DMS153 (cell line): ENCODE results near the gene SAXO2.
"Not testable (repeated sequence)": the region's sequence is repeated elsewhere in the genome, so short reads cannot be mapped to it uniquely, and the experiment has no call there.

ENCODE experiments used
- DNase-seq: peaks from one replicate; lab custom pipeline; 2025; lab: John Stamatoyannopoulos, UW

Gene SAXO2

GRCh38 chr15:82262422-82263026 is at the start of gene SAXO2, which contains the start of gene EFL1:
SAXO2 (plus strand) TSS chr15:82262818; CDS start chr15:82262880, 62 bp downstream.
EFL1 (minus strand) TSS chr15:82262734; CDS start chr15:82261778, 956 bp downstream.
- peak; percentile 58 for DNase-seq

GRCh38 chr15:82216092-82216491 is 46.5 kb upstream of the SAXO2 start:
- DNase-seq, result not testable (repeated sequence)

- not testable (repeated sequence) for DNase-seq
These were observed 41.1 kb upstream of the SAXO2 start for GRCh38 chr15:82221535-82221934.

- DNase-seq, result no peak
These were observed 33.9 kb upstream of the SAXO2 start for GRCh38 chr15:82228750-82229149.

- no peak for DNase-seq
These were observed 31.4 kb upstream of the SAXO2 start for GRCh38 chr15:82231233-82231632.

GRCh38 chr15:82231842-82232241 is 30.8 kb upstream of the SAXO2 start:
- no peak for DNase-seq

GRCh38 chr15:82237944-82238534 is 24.6 kb upstream of the SAXO2 start:
- not testable (repeated sequence) for DNase-seq

GRCh38 chr15:82239685-82240391 is 22.8 kb upstream of the SAXO2 start:
- DNase-seq, result no peak

GRCh38 chr15:82241836-82242499 is 20.6 kb upstream of the SAXO2 start:
- not testable (repeated sequence) for DNase-seq

GRCh38 chr15:82243644-82244043 is 19.0 kb upstream of the SAXO2 start:
- not testable (repeated sequence) for DNase-seq

- DNase-seq, result not testable (repeated sequence)
These were observed 16.7 kb upstream of the SAXO2 start for GRCh38 chr15:82245956-82246355.

GRCh38 chr15:82248261-82248660 is 14.4 kb upstream of the SAXO2 start:
- DNase-seq, result not testable (repeated sequence)

- not testable (repeated sequence) for DNase-seq
These were observed 824 bp upstream of the SAXO2 start for GRCh38 chr15:82261566-82262421.

- peak; percentile 79 for DNase-seq
These were observed 732 bp downstream of the SAXO2 start for GRCh38 chr15:82263350-82263749.

- DNase-seq, result not testable (repeated sequence)
These were observed 4.5 kb downstream of the SAXO2 start for GRCh38 chr15:82267137-82267536.

- not testable (repeated sequence) for DNase-seq
These were observed 5.8 kb downstream of the SAXO2 start for GRCh38 chr15:82268454-82268853.

GRCh38 chr15:82272154-82272553 is 9.5 kb downstream of the SAXO2 start:
- DNase-seq, result no peak

GRCh38 chr15:82275410-82275809 is 12.8 kb downstream of the SAXO2 start:
- no peak for DNase-seq

- not testable (repeated sequence) for DNase-seq
These were observed 18.7 kb downstream of the SAXO2 start for GRCh38 chr15:82281276-82281675.

GRCh38 chr15:82282386-82282785 is 19.8 kb downstream of the SAXO2 start:
- DNase-seq, result not testable (repeated sequence)

GRCh38 chr15:82284381-82284780 is 21.8 kb downstream of the SAXO2 start:
- DNase-seq, result not testable (repeated sequence)
